ENCODE data around the gene LOXL4.

The LOXL4 gene

DNA sequence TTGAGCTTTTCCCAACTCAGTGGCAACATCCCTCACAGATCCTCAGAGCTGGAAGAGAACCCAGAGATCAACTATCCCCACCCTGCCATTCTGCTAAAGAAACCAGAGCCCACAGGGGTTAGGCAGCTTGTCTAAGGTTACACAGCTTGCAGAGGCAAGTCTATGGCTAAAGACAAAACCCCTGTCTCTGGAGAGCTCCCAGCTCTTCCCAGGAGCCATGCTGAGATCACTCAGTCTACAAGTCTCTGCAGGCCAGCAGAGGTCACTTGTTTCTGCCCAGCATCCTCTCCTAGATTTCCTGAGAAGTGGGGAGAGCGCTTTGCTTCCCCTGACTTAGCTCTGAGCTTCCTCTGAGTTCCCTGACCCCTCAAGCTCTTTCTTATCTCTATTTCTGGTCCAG is 28.5 kb upstream of the LOXL4 start:
- H3K27ac ChIP-seq (replicated peaks), result no peak overlapping the region
- no peak overlapping the region for H3K4me3 ChIP-seq (replicated peaks; ENCODE audit: insufficient read depth, low read length)
- DNase-seq (ENCODE audit: low read depth in 1 of 2, low spot score in 1 of 2), result no peak
- TF ChIP-seq SPI1 (IDR thresholded peaks at IDR 0.05; ENCODE audit: borderline replicate concordance, low read depth) (no peak), CTCF (IDR thresholded peaks at IDR 0.05; ENCODE audit: insufficient read depth, low read length) (no peak), POLR2AphosphoS5 (IDR thresholded peaks at IDR 0.05; ENCODE audit: low read depth) (no peak), GABPA (IDR thresholded peaks at IDR 0.05; ENCODE audit: low read depth) (no peak), REST (IDR thresholded peaks at IDR 0.05; ENCODE audit: insufficient replicate concordance, low read depth) (no peak)
- H3K27me3 ChIP-seq (ENCODE audit: insufficient read depth, poor library complexity, severe bottlenecking), result peaks cover 6% of the 10 kb centered on the region

DNA sequence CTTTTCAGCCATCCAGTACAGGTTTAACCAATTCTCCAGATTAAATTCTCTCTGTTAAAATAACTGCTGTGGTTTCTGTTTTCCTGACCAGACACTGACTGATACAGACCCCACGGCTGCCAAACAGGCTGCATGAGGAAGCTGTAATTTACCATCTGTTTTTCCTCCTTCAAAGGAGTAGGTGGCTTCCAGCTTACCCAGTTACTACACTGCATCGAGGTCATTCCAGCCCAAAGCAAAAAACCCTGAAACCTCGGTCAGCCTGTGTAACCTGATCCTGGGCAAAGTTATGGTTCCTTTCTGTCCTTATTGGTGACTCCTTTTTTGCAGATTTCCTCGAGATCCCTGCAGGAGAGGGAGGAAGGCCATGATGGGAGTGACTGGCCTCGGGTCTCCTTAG is 27.9 kb upstream of the LOXL4 start:
- no peak overlapping the region for H3K27ac ChIP-seq (replicated peaks)
- TF ChIP-seq SPI1 (IDR thresholded peaks at IDR 0.05; ENCODE audit: borderline replicate concordance, low read depth), result no peak
- no peak for TF ChIP-seq CTCF (IDR thresholded peaks at IDR 0.05; ENCODE audit: insufficient read depth, low read length)
- no peak for TF ChIP-seq GABPA (IDR thresholded peaks at IDR 0.05; ENCODE audit: low read depth)
- no peak for TF ChIP-seq REST (IDR thresholded peaks at IDR 0.05; ENCODE audit: insufficient replicate concordance, low read depth)
- TF ChIP-seq POLR2AphosphoS5 (IDR thresholded peaks at IDR 0.05; ENCODE audit: low read depth), result no peak

DNA sequence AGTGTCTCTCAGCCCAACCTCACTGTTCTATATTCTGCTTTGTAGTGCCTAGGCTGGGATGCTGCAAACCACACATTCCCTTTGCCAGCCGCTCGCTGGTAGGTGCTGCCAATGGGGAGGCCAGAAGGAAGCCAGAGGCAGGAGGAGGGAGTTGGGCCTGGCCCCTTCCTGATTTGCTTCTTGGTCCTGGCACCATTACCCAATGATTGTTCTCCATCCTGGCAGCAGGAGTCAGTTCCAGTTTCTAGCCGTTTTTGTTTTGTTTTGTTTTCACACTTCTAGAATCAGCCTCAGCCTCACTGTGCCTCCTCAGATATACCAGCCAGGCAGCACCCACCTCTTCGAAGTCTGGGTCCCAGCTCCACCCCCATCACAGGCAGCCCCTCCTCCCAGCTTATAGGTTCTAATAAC is 27.4 kb upstream of the LOXL4 start:
- no peak overlapping the region for H3K27ac ChIP-seq (replicated peaks)
- TF ChIP-seq REST (IDR thresholded peaks at IDR 0.05; ENCODE audit: insufficient replicate concordance, low read depth) (no peak), POLR2AphosphoS5 (IDR thresholded peaks at IDR 0.05; ENCODE audit: low read depth) (no peak), CTCF (IDR thresholded peaks at IDR 0.05; ENCODE audit: insufficient read depth, low read length) (no peak), GABPA (IDR thresholded peaks at IDR 0.05; ENCODE audit: low read depth) (no peak), SPI1 (IDR thresholded peaks at IDR 0.05; ENCODE audit: borderline replicate concordance, low read depth) (no peak)
- H3K27me3 ChIP-seq (ENCODE audit: insufficient read depth, poor library complexity, severe bottlenecking), result peaks cover 6% of the 10 kb centered on the region
- DNase-seq (ENCODE audit: low read depth in 1 of 2, low spot score in 1 of 2), result no peak
- no peak overlapping the region for H3K4me3 ChIP-seq (replicated peaks; ENCODE audit: insufficient read depth, low read length)

More for the DNA sequence above, 27.9 kb upstream of the LOXL4 start:
- Histone ChIP-seq H3K27me3 (ENCODE audit: insufficient read depth, poor library complexity, severe bottlenecking) (peaks cover 6% of the 10 kb centered on the region), H3K4me3 (replicated peaks; ENCODE audit: insufficient read depth, low read length) (no peak overlapping the region)
- DNase-seq (ENCODE audit: low read depth in 1 of 2, low spot score in 1 of 2), result no peak
